ENCODE measurements around the gene CLSTN2.

Gene CLSTN2

DNA sequence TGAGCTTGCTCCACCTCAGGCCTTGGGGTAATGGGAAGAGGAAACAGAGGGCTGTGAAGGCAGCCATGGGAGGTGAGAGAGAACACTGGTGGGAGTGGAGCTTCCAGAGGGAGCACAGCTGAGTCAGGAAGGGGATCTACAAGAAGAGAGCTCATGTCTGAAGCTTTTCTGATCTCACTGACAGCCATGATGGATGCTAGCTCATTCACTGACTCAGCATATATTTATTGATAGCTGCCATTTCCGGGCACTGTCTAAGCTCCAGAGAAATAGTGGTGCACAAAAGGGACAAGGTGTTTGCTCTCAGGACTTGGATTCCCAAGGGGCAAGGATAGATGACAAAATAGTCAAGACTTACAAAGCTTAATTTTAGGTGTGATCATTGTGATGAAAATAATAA lies 218.8 kb downstream of the CLSTN2 start:
- no peak for DNase-seq

DNA sequence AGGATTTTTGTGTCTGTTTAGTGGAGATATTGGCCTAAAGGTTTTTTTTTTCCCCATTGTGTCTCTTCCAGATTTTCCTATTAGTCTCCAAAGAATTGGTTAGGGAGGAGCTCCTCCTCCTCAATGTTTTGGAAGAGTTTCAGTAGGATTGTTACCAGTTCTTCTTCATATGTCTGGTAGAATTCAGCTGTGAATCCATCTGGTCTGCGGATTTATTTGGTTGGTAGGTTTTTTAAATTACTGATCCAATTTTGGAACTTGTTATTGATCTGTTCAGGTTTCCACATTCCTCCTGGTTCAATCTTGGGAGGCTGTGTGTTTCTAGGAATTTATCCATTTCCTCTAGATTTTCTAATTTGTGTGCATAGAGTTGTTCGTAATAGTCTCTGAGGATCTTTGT lies 222.2 kb downstream of the CLSTN2 start:
- DNase-seq = no peak

DNA sequence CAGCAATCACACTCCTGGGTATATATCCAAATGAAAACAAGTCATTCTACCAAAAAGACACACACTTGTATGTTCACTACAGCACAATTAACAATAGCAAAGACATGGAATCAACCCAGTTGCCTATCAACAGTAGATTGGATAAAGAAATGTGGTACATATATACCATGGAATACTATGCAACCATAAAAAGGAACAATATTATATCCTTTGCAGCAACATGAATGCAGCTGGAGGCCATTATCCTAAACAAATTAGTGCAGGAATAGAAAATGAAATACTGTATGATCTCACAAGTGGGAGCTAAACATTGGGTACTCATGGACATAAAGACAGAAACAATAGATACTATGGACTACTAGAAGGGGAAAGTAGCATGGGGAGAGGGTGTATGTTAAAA lies 224.7 kb downstream of the CLSTN2 start:
- no peak for DNase-seq

- DNase-seq = no peak
Observed at GRCh38 chr3:140160553-140160952, 225.6 kb downstream of the CLSTN2 start.

GRCh38 chr3:140162551-140162950 lies 227.6 kb downstream of the CLSTN2 start:
- DNase-seq = no peak

DNA sequence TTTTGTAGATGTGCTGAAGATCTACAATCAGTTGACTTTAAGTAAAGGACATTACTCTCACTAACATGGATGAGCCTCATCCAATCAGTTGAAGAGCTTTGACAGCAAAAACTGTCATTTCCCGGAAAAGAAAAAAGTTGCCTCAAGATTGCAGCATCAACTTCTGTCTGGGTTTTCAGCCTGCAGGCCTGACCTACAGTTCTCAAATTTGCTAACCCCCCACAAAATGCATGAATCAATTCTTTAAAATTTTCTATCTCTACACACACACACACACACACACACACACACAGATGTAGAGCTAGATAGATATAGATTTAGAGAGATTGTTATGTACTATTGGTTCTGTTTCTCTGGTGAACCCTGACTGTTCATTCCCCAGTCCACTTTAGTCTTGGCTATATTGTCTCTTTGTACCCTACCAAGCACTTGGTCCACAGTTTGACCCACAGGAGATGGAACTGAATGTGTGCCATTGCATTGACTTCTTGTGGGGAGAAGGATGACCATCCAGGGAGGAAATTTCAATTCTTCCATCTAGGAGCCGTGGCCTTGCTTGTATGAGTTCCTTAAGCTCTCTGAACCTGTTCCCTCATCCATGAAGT lies 228.3 kb downstream of the CLSTN2 start:
- DNase-seq = no peak

DNA sequence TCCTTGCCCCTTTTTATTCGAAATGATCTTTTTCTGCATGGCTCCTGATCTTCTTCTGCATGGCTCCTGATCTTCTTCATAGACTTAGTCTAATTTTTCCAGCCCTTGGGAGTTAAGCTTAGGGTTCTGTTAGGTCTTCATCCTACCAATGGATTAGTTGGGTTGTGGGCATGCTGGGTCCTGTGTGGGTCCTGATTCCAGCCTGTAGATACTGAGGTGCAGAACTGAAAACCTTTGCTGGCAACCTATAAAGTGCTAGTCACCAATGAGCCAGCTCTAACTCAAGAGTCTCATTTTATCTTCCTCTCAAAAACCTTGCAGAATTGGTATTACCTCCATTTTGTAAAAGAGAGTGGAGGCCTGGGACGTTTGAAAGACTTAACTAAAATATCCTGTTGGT lies 229.2 kb downstream of the CLSTN2 start:
- DNase-seq = no peak

DNA sequence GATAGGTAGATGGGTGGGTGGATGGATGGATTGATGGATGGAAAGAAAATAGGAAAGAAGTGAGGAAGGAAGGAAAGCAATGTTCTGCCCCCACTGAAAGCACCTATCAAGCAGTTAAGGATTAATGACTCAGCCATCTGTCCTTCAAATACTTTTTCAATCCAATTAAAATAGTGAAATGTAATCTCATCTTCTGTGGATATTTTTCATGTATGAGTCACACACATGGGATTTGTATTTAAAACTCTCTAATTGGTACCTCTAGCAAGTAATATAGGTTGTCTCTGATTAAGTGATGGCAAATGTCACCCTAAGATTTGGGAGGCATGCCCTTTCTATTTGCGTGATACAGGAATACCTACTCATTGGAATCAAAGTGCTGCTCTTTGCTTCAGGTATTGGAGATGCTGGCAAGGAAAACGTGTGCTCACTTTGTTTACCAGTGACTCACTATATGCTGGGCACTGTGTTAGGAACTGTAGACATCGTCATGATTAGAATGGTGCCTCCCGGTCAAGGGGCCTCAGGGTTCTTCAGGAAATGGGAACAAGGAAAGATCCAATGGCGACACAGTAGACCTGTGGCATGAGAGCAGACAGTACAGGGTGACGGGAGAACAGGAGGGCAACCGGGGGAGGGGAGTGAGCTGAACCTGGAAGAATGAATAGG lies 230.1 kb downstream of the CLSTN2 start:
- no peak for DNase-seq

- no peak for DNase-seq
Observed at GRCh38 chr3:140165781-140166180, 230.8 kb downstream of the CLSTN2 start.

- DNase-seq = no peak
Observed at GRCh38 chr3:140166861-140167599, 232.0 kb downstream of the CLSTN2 start.

- DNase-seq = no peak
Observed at GRCh38 chr3:140167600-140168281, 232.8 kb downstream of the CLSTN2 start.

- no peak for DNase-seq
Observed at GRCh38 chr3:140170612-140171011, 235.6 kb downstream of the CLSTN2 start.

- no peak for DNase-seq
Observed at GRCh38 chr3:140176526-140176925, 241.5 kb downstream of the CLSTN2 start.

DNA sequence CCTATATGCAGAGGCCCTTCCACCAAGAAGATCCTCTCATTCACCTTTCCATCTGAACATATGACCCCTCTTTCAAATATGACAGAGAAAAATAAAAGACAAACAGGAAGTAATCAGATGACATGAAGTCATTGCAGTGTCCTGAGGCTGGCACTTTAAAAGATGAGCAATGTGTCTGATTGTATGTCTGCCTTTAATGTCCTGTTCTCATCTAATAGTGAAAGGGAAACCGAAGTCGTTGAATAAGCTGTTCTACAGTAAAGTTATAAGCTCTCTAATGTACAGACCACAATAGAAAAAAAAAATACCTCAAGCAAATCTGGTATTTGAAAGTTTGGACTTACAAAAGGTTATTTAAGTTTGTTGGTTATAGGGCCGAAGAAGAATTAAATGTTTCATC lies 243.0 kb downstream of the CLSTN2 start:
- DNase-seq = no peak

- DNase-seq = no peak
Observed at GRCh38 chr3:140178482-140178881, 243.5 kb downstream of the CLSTN2 start.

- no peak for DNase-seq
Observed at GRCh38 chr3:140180603-140181002, 245.6 kb downstream of the CLSTN2 start.

GRCh38 chr3:140185375-140185774 lies 250.4 kb downstream of the CLSTN2 start:
- no peak for DNase-seq

DNA sequence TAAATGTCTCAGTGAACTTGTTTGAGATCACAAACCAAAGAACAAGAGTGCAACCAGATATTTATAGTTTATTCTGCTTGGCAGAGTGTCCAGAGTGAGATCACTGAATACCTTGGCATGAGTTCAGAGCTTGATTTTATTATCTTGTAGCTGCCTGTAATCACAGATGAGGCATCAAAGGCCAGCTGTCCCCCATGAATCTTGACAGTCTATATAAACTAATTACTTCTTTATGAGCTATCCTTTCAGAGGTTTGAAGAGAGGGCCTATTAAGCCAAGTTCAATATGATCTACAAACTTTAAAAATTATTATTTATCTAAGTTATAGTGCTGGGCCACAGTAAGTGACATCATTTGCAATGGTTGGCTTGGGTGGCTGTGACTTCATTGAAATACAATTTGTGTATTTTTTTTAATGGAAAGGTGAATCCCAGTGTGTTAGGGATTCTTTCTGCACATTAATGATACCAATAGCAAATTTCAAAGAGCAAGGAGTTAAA lies 251.5 kb downstream of the CLSTN2 start:
- DNase-seq = no peak

- no peak for DNase-seq
Observed at GRCh38 chr3:140187028-140187427, 252.0 kb downstream of the CLSTN2 start.

- no peak for DNase-seq
Observed at GRCh38 chr3:140187656-140188221, 252.8 kb downstream of the CLSTN2 start.

- no peak for DNase-seq
Observed at GRCh38 chr3:140188285-140188684, 253.3 kb downstream of the CLSTN2 start.

- DNase-seq = no peak
Observed at GRCh38 chr3:140189267-140189666, 254.3 kb downstream of the CLSTN2 start.

GRCh38 chr3:140189976-140190375 lies 255.0 kb downstream of the CLSTN2 start:
- no peak for DNase-seq

All from activated gamma-delta T cell treated with Interleukin-2 at 50 U/mL for 16 hours (primary cell).